Muscle of leg (tissue), 11 donors: ENCODE measurements around the gene CSNK1G1. TPM values are rescaled to one million over a fixed set of nuclear protein-coding genes. Genes with fewer than 3 reads are reported as not detected.
"Not testable (repeated sequence)": the region's sequence is repeated elsewhere in the genome, so short reads cannot be mapped to it uniquely, and the experiment has no call there.

Experiments
- DNase-seq: peaks from one replicate; pipeline ENCODE4 v3.0.0; 2013
- H3K27ac ChIP-seq: one replicate; pipeline ENCODE4 v1.5.1; 2013; ENCODE audit warnings: mild to moderate bottlenecking, low read length, control low read depth
- H3K27me3 ChIP-seq: one replicate; pipeline ENCODE4 v1.6.1; 2013; ENCODE audit warnings: low read length; ENCODE audit not compliant: control insufficient read depth, insufficient read depth
- H3K36me3 ChIP-seq: one replicate; pipeline ENCODE4 v1.6.1; 2013; ENCODE audit warnings: low read length; ENCODE audit not compliant: control insufficient read depth, insufficient read depth
- H3K4me1 ChIP-seq: one replicate; pipeline ENCODE4 v1.6.1; 2013; ENCODE audit warnings: low read length; ENCODE audit not compliant: control insufficient read depth, insufficient read depth
- H3K4me3 ChIP-seq: one replicate; pipeline ENCODE4 v1.5.1; 2013; ENCODE audit warnings: low read length, control low read depth
- H3K9me3 ChIP-seq: replicated peaks from 2 replicates; pipeline ENCODE4 v1.6.1; 2013; ENCODE audit warnings: low read depth, low read length; ENCODE audit not compliant: control insufficient read depth
- WGBS: methylation state at CpG from one replicate; pipeline ENCODE4 v1.1.5; 2013; ENCODE audit warnings: missing lambda C conversion rate; ENCODE audit not compliant: insufficient coverage; 5-methylcytosine and 5-hydroxymethylcytosine counted together
- polyA plus RNA-seq, 8 donors: library from polyadenylated mRNA; unstranded; fragments of 120-200 nt; gene quantifications; one replicate each; pipeline versions ENCODE4 v1.2.1 to v1.2.3, GENCODE V29; 2013; ENCODE audit warnings: inconsistent platforms in 1 of 8, low replicate concordance in 1 of 8; ENCODE audit not compliant: insufficient read length in 8 of 8, insufficient read depth in 1 of 8
- total RNA-seq: library from RNA; stranded (reverse); fragments of 120-200 nt; gene quantifications from one replicate; pipeline ENCODE4 v1.2.4, GENCODE V29; 2013

Gene CSNK1G1
- total and polyA plus RNA-seq, 9 donors = 5.8 to 15.5 (median 11.1) TPM

DNA sequence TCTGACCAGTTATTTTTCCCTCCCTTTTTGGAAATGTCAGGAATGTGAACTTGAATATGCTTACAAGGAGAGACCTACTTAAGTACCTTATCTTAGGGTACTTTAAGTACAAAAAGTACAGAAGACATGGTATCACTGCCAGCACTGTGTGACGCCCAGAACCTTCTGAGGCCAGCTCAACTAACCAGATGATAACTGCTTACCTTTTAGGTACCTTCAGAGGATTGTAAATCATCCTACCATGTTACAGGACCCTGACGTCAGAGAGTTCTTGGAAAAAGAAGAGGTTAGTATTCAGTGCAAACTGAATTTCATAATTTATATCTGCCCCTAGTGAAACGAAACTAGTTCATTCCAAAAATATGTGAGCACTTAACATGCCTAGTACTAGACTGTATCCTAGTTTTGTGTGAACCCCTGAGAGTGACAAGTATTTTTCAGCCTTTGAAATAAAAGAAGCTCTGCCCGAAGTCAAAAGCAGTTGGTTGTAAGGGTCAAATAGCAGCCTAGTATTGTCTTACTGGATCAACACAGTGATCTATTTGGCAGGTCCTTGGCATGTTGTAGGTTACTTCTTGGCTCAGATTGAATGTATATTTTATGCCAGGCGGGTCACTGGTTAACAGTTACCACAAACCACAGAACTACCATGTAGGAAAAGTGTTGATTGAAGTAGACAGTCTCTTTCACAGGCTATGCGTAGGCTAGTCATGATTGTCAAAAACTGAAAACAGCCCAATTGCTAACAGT lies 228.3 kb downstream of the CSNK1G1 start:
- no peaks in the 10 kb centered on the region for H3K4me1 ChIP-seq
- H3K27ac ChIP-seq = no peak overlapping the region
- DNase-seq = no peak
- no peaks in the 10 kb centered on the region for H3K9me3 ChIP-seq
- H3K27me3 ChIP-seq = no peaks in the 10 kb centered on the region
- no peak overlapping the region for H3K4me3 ChIP-seq
- WGBS = 100% methylated on average over 1 of the region's 6 CpGs
- H3K36me3 ChIP-seq = peaks cover 70% of the 10 kb centered on the region

DNA sequence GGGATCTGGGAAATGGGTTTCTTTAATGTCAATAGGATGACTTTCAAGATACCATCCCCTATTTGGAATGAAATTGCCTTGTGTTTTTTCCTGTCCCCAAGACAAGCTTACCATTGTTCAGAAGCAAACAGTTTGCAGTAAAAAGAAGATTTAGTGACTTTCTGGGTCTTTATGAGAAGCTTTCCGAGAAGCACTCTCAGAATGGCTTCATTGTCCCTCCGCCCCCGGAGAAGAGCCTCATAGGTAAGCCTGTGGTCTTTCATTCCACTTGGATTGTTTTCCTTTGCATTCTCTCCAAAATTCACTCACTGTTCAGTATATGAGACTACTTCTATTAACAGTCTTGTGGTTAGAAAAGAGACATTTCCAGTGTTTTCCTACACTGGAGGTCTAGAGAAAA lies 230.0 kb downstream of the CSNK1G1 start:
- Histone ChIP-seq H3K27me3 (no peaks in the 10 kb centered on the region), H3K36me3 (peaks cover 63% of the 10 kb centered on the region), H3K9me3 (no peaks in the 10 kb centered on the region), H3K27ac (no peak overlapping the region), H3K4me3 (no peak overlapping the region), H3K4me1 (no peaks in the 10 kb centered on the region)
- no peak for DNase-seq
- 100% methylated on average over 1 of the region's 3 CpGs for WGBS

GRCh38 chr15:64122936-64123351 lies 233.0 kb downstream of the CSNK1G1 start:
- H3K27ac ChIP-seq = no peak overlapping the region
- H3K9me3 ChIP-seq = no peaks in the 10 kb centered on the region
- no peaks in the 10 kb centered on the region for H3K27me3 ChIP-seq
- no peak for DNase-seq
- no peak overlapping the region for H3K4me3 ChIP-seq
- H3K36me3 ChIP-seq = peaks cover 65% of the 10 kb centered on the region
- 100% methylated on average over 1 of the region's 3 CpGs for WGBS
- no peaks in the 10 kb centered on the region for H3K4me1 ChIP-seq

DNA sequence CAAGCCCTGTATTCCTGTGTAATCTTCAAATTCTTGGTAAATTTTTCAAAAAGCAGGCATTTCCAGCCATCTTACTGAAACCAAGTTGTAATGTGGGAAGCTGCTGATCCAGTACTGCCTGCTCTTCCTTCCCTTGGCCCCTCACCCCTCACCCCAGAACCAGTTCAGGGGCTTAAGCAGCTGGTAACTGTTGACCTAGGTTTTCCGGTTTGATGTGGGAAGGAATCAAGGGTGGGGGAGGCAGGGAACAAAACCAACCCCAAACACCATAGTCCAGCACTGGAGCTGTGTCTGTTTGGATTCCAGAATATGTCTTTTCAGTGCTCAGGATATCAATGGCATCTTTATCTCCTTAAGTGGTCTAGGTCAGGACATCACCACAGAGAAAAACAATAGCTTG lies 233.5 kb downstream of the CSNK1G1 start:
- WGBS = no CpG with 5 or more reads among the region's 1 CpG
- Histone ChIP-seq H3K27ac (no peak overlapping the region), H3K27me3 (no peaks in the 10 kb centered on the region), H3K36me3 (peaks cover 66% of the 10 kb centered on the region), H3K4me1 (no peaks in the 10 kb centered on the region), H3K4me3 (no peak overlapping the region), H3K9me3 (no peaks in the 10 kb centered on the region)
- DNase-seq = no peak

GRCh38 chr15:64121614-64122013 lies 234.4 kb downstream of the CSNK1G1 start:
- Histone ChIP-seq H3K27ac (no peak overlapping the region), H3K27me3 (no peaks in the 10 kb centered on the region), H3K4me3 (no peak overlapping the region), H3K9me3 (no peaks in the 10 kb centered on the region), H3K4me1 (no peaks in the 10 kb centered on the region), H3K36me3 (peaks cover 67% of the 10 kb centered on the region)
- WGBS = no CpG with 5 or more reads among the region's 4 CpGs
- no peak for DNase-seq

DNA sequence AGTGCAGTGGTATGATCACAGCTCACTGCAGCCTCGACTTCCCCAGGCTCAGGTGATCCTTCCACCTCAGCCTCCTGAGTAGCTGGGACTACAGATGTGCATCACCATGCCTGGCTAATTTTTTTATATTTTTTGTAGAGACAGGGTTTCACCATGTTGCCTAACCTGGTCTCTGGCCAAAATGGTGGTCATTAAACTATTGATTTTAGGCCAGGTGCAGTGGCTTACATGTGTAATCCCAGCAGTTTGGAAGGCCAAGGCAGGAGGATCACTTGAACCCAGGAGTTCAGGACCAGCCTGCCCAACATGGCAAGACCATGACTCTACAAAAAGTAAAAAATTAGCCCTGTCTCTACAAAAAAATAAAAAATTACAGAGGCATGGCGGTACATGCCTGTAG lies 235.7 kb downstream of the CSNK1G1 start:
- not testable (repeated sequence) for H3K4me3 ChIP-seq, H3K27me3 ChIP-seq, H3K4me1 ChIP-seq, DNase-seq, H3K9me3 ChIP-seq, H3K27ac ChIP-seq
- WGBS = 100% methylated on average over 1 of the region's 2 CpGs
- H3K36me3 ChIP-seq = peaks cover 68% of the 10 kb centered on the region

- no peak overlapping the region for H3K27ac ChIP-seq
- DNase-seq = no peak
- H3K4me1 ChIP-seq = no peaks in the 10 kb centered on the region
- H3K9me3 ChIP-seq = no peaks in the 10 kb centered on the region
- peaks cover 64% of the 10 kb centered on the region for H3K36me3 ChIP-seq
- no peaks in the 10 kb centered on the region for H3K27me3 ChIP-seq
- no CpG with 5 or more reads among the region's 5 CpGs for WGBS
- H3K4me3 ChIP-seq = no peak overlapping the region
Observed at GRCh38 chr15:64117759-64118487, 238.1 kb downstream of the CSNK1G1 start.

Other genes with a start within 250 kb of the CSNK1G1 start
- gene SNX22, start 204.4 kb downstream of the CSNK1G1 start, total RNA-seq = 0.49 TPM
- gene SNX22, start 204.4 kb downstream of the CSNK1G1 start, polyA plus RNA-seq = 1 to 10 TPM in 1 of 8 donors, under 1 TPM in 7; 0.52 to 1.0 (median 0.73) TPM
- 364 TPM for gene PPIB, start 193.2 kb downstream of the CSNK1G1 start, total RNA-seq
- 100 to 1,000 TPM; 265 to 490 (median 332) TPM for gene PPIB, start 193.2 kb downstream of the CSNK1G1 start, polyA plus RNA-seq
- gene PCLAF, start 25.3 kb upstream of the CSNK1G1 start, total RNA-seq = 17.3 TPM
- gene PCLAF, start 25.3 kb upstream of the CSNK1G1 start, polyA plus RNA-seq = 10 to 100 TPM; 31.7 to 58.3 (median 42.3) TPM
- 15.8 TPM for gene TRIP4, start 31.7 kb upstream of the CSNK1G1 start, total RNA-seq
- 10 to 100 TPM; 24.2 to 28.0 (median 27.1) TPM for gene TRIP4, start 31.7 kb upstream of the CSNK1G1 start, polyA plus RNA-seq
- 12.1 TPM for gene ZNF609, start 104.4 kb upstream of the CSNK1G1 start, total RNA-seq
- 10 to 100 TPM; 12.3 to 20.8 (median 17.2) TPM for gene ZNF609, start 104.4 kb upstream of the CSNK1G1 start, polyA plus RNA-seq